MM.1S (cell line): Measurements from ENCODE around the gene PHF21A.

ENCODE experiments used
- DNase-seq: peaks from one replicate; pipeline ENCODE4 v3.0.0-alpha.2; 2015
- H2AFZ ChIP-seq: fragments of 300-600 bp; sonication (generic); 2 replicates; pipeline ENCODE4 v1.6.0; 2016; ENCODE audit warnings: antibody characterized with exemption, low read length
- H3F3A ChIP-seq: fragments of 300-600 bp; sonication (generic); 2 replicates; pipeline ENCODE4 v1.6.1; 2016; ENCODE audit warnings: mild to moderate bottlenecking, antibody characterized with exemption, low read length, moderate library complexity, mixed read lengths; ENCODE audit not compliant: insufficient read depth
- H3K27ac ChIP-seq: fragments of 300-600 bp; sonication (generic); 2 replicates; pipeline ENCODE4 v1.5.1; 2016; ENCODE audit warnings: mild to moderate bottlenecking, low read length
- H3K27me3 ChIP-seq: fragments of 300-600 bp; sonication (generic); replicated peaks from 2 replicates; pipeline ENCODE4 v1.6.0; 2016; ENCODE audit warnings: low read length; ENCODE audit not compliant: insufficient read depth
- H3K36me3 ChIP-seq: fragments of 300-600 bp; sonication (generic); replicated peaks from 2 replicates; pipeline ENCODE4 v1.6.1; 2016; ENCODE audit warnings: mild to moderate bottlenecking, low read length, mixed read lengths; ENCODE audit not compliant: insufficient read depth
- H3K4me1 ChIP-seq: fragments of 300-600 bp; sonication (generic); 2 replicates; pipeline ENCODE4 v1.6.1; 2016; ENCODE audit warnings: low read length, mixed read lengths
- H3K4me2 ChIP-seq: fragments of 300-600 bp; sonication (generic); 2 replicates; pipeline ENCODE4 v1.6.0; 2016; ENCODE audit warnings: low read depth, low read length
- H3K4me3 ChIP-seq: fragments of 300-600 bp; sonication (generic); 2 replicates; pipeline ENCODE4 v1.5.1; 2016; ENCODE audit warnings: low read length, mixed read lengths
- H3K79me2 ChIP-seq: fragments of 300-600 bp; sonication (generic); 2 replicates; pipeline ENCODE4 v1.6.1; 2016; ENCODE audit warnings: mixed run types, low read length, mixed read lengths
- H3K9ac ChIP-seq: fragments of 300-600 bp; sonication (generic); 2 replicates; pipeline ENCODE4 v1.6.1; 2016; ENCODE audit warnings: low read length, mixed read lengths
- H3K9me2 ChIP-seq: fragments of 300-600 bp; sonication (generic); replicated peaks from 2 replicates; pipeline ENCODE4 v1.6.1; 2016; ENCODE audit warnings: mild to moderate bottlenecking, low read length, mixed read lengths; ENCODE audit not compliant: insufficient read depth
- H3K9me3 ChIP-seq: fragments of 300-600 bp; sonication (generic); replicated peaks from 2 replicates; pipeline ENCODE4 v1.6.1; 2016; ENCODE audit warnings: mild to moderate bottlenecking, low read length, mixed read lengths; ENCODE audit not compliant: insufficient read depth
- H4K20me1 ChIP-seq: fragments of 300-600 bp; sonication (generic); 2 replicates; pipeline ENCODE4 v1.6.1; 2016; ENCODE audit warnings: mild to moderate bottlenecking, low read length, moderate library complexity, mixed read lengths; ENCODE audit not compliant: insufficient read depth
- EZH2 ChIP-seq: fragments of 300-600 bp; sonication (generic); optimal IDR thresholded peaks from 2 replicates; pipeline ENCODE3; 2017; ENCODE audit warnings: low read depth, mild to moderate bottlenecking, antibody characterized with exemption, low read length, mixed read lengths
- EZH2phosphoT487 ChIP-seq: fragments of 300-600 bp; sonication (generic); IDR thresholded peaks from 2 replicates; pipeline ENCODE4 v1.6.1; 2018; ENCODE audit warnings: antibody characterized with exemption, low read length
- TF ChIP-seq, protein P1 (sequence below): fragments of 300-600 bp; sonication (generic); IDR thresholded peaks from 2 replicates; pipeline ENCODE4 v1.5.1; 2016; ENCODE audit warnings: antibody characterized with exemption, low read length, mixed read lengths

Gene PHF21A

GRCh38 chr11:45939836-45940235, 181.4 kb downstream of the PHF21A start:
- Histone ChIP-seq H4K20me1 (0 out of 2 replicates have a peak, but pooled peaks cover 3% of the 10 kb centered on the region), H3F3A (no peaks in the 10 kb centered on the region), H3K36me3 (no peaks in the 10 kb centered on the region), H3K4me3 (no peak overlapping the region), H3K27ac (no peak overlapping the region), H3K9me2 (no peaks in the 10 kb centered on the region), H3K27me3 (no peaks in the 10 kb centered on the region), H3K4me2 (no peak overlapping the region), H3K79me2 (no peaks in the 10 kb centered on the region), H2AFZ (no peak overlapping the region), H3K9me3 (no peaks in the 10 kb centered on the region), H3K4me1 (no peaks in the 10 kb centered on the region), H3K9ac (no peak overlapping the region)
- no peak for DNase-seq
- no peak for TF ChIP-seq EZH2
- no peak for TF ChIP-seq EZH2phosphoT487
- TF ChIP-seq, protein P1, sequence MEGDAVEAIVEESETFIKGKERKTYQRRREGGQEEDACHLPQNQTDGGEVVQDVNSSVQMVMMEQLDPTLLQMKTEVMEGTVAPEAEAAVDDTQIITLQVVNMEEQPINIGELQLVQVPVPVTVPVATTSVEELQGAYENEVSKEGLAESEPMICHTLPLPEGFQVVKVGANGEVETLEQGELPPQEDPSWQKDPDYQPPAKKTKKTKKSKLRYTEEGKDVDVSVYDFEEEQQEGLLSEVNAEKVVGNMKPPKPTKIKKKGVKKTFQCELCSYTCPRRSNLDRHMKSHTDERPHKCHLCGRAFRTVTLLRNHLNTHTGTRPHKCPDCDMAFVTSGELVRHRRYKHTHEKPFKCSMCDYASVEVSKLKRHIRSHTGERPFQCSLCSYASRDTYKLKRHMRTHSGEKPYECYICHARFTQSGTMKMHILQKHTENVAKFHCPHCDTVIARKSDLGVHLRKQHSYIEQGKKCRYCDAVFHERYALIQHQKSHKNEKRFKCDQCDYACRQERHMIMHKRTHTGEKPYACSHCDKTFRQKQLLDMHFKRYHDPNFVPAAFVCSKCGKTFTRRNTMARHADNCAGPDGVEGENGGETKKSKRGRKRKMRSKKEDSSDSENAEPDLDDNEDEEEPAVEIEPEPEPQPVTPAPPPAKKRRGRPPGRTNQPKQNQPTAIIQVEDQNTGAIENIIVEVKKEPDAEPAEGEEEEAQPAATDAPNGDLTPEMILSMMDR, result no peak

DNA sequence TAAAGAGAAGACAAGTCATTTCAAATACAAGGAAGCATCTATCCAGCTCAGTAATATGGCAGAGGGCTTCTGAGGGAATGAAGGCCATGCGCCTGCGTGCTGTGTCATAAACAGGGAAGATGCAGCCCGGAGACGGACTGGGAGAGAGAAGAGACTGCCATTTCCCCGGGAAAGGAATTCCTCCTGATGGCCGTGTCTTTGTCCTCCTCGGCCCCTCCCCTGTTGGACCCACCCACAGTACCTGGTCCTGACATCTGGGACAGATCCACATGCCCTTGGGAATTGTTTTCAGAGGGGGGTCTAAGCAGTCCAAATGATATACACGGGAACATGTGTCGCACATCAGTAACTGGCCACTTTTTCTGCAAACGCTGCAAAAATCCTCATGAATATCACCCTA, 183.3 kb downstream of the PHF21A start:
- H3F3A ChIP-seq, result no peaks in the 10 kb centered on the region; the same call in 1 of the 2 replicates
- no peak for TF ChIP-seq EZH2
- TF ChIP-seq, protein P1, result no peak
- H3K27ac ChIP-seq, result no peak overlapping the region
- H3K4me1 ChIP-seq, result no peaks in the 10 kb centered on the region
- H3K27me3 ChIP-seq, result no peaks in the 10 kb centered on the region
- no peak overlapping the region for H3K4me2 ChIP-seq
- no peak overlapping the region for H2AFZ ChIP-seq
- no peaks in the 10 kb centered on the region for H3K9me2 ChIP-seq
- H3K4me3 ChIP-seq, result no peak overlapping the region
- H4K20me1 ChIP-seq, result no peaks in the 10 kb centered on the region
- H3K9me3 ChIP-seq, result no peaks in the 10 kb centered on the region
- H3K79me2 ChIP-seq, result no peaks in the 10 kb centered on the region
- no peak for DNase-seq
- H3K9ac ChIP-seq, result no peak overlapping the region
- H3K36me3 ChIP-seq, result no peaks in the 10 kb centered on the region

GRCh38 chr11:45936511-45937054, 184.7 kb downstream of the PHF21A start:
- Histone ChIP-seq H2AFZ (no peak overlapping the region), H3K4me2 (no peak overlapping the region)
- TF ChIP-seq, protein P1, result no peak
- no peak for TF ChIP-seq EZH2phosphoT487

More at GRCh38 chr11:45936511-45937054, 184.7 kb downstream of the PHF21A start:
- H3K9ac ChIP-seq, result no peak overlapping the region
- H3K9me2 ChIP-seq, result no peaks in the 10 kb centered on the region
- H4K20me1 ChIP-seq, result no peaks in the 10 kb centered on the region
- no peak overlapping the region for H3K4me3 ChIP-seq
- no peak overlapping the region for H3K27ac ChIP-seq
- no peaks in the 10 kb centered on the region; the same call in 1 of the 2 replicates for H3F3A ChIP-seq
- H3K4me1 ChIP-seq, result no peaks in the 10 kb centered on the region
- H3K9me3 ChIP-seq, result no peaks in the 10 kb centered on the region
- H3K79me2 ChIP-seq, result no peaks in the 10 kb centered on the region
- no peaks in the 10 kb centered on the region for H3K36me3 ChIP-seq
- DNase-seq, result no peak
- no peaks in the 10 kb centered on the region for H3K27me3 ChIP-seq
